ENCODE measurements around the gene PI3. TPM values are rescaled to one million over a fixed set of nuclear protein-coding genes. Genes with fewer than 3 reads are reported as not detected.

PI3 gene
- total and polyA plus RNA-seq, 2 experiments from 2014 or later = 5.7 to 28.9 TPM

- Histone ChIP-seq H3K4me3 (no peak overlapping the region), H3K36me3 (replicated peaks; ENCODE audit: insufficient read depth, low read depth) (no peaks in the 10 kb centered on the region), H4K20me1 (ENCODE audit: insufficient read depth, poor library complexity, severe bottlenecking) (no peaks in the 10 kb centered on the region), H3K27ac (no peak overlapping the region), H3K79me2 (no peaks in the 10 kb centered on the region), H3K4me2 (no peak overlapping the region), H3K27me3 (no peaks in the 10 kb centered on the region), H3K9me3 (ENCODE audit: low read depth) (no peaks in the 10 kb centered on the region), H3K4me1 (ENCODE audit: insufficient read depth) (peaks cover 12% of the 10 kb centered on the region), H2AFZ (no peak overlapping the region), H3K9me2 (replicated peaks; ENCODE audit: insufficient read depth) (no peaks in the 10 kb centered on the region)
- WGBS (ENCODE audit: low lambda C conversion rate, missing lambda C conversion rate) = 66% methylated on average over 2 of the region's 2 CpGs
- TF ChIP-seq EZH2 (IDR thresholded peaks at IDR 0.05; ENCODE audit: borderline replicate concordance) = no peak
- DNase-seq (ENCODE audit: low spot score) = no peak
Measured at GRCh38 chr20:45179166-45179565, 4.5 kb downstream of the PI3 start.

- H3K27ac ChIP-seq = no peak overlapping the region
- H2AFZ ChIP-seq = no peak overlapping the region
- TF ChIP-seq EZH2phosphoT487 (IDR thresholded peaks at IDR 0.05; ENCODE audit: low read depth, severe bottlenecking, unreplicated experiment) (no peak), CTCF (IDR thresholded peaks at IDR 0.05; ENCODE audit: poor library complexity) (no peak), EZH2 (IDR thresholded peaks at IDR 0.05; ENCODE audit: borderline replicate concordance) (no peak)
- H3K36me3 ChIP-seq (replicated peaks; ENCODE audit: insufficient read depth, low read depth) = no peaks in the 10 kb centered on the region
- no peaks in the 10 kb centered on the region for H3K27me3 ChIP-seq
- no peaks in the 10 kb centered on the region for H3K9me2 ChIP-seq (replicated peaks; ENCODE audit: insufficient read depth)
- no peak overlapping the region for H3K4me3 ChIP-seq
- whole genome bisulfite sequencing (ENCODE audit: low lambda C conversion rate, missing lambda C conversion rate) = 72% methylated on average over 2 of the region's 2 CpGs
- no peaks in the 10 kb centered on the region for H3K4me1 ChIP-seq (ENCODE audit: insufficient read depth)
- no peaks in the 10 kb centered on the region for H4K20me1 ChIP-seq (ENCODE audit: insufficient read depth, poor library complexity, severe bottlenecking)
- H3K9me3 ChIP-seq (ENCODE audit: low read depth) = no peaks in the 10 kb centered on the region
- H3K79me2 ChIP-seq = no peaks in the 10 kb centered on the region
- DNase-seq (ENCODE audit: low spot score) = no peak
- no peak overlapping the region for H3K4me2 ChIP-seq
Measured at GRCh38 chr20:45181639-45182038, 6.9 kb downstream of the PI3 start.

- TF ChIP-seq EZH2 (IDR thresholded peaks at IDR 0.05; ENCODE audit: borderline replicate concordance) (no peak), EZH2phosphoT487 (IDR thresholded peaks at IDR 0.05; ENCODE audit: low read depth, severe bottlenecking, unreplicated experiment) (no peak), CTCF (IDR thresholded peaks at IDR 0.05; ENCODE audit: poor library complexity) (no peak)
- Histone ChIP-seq H3K4me2 (no peak overlapping the region), H3K4me3 (no peak overlapping the region), H2AFZ (no peak overlapping the region), H3K9me2 (replicated peaks; ENCODE audit: insufficient read depth) (no peaks in the 10 kb centered on the region), H3K27me3 (no peaks in the 10 kb centered on the region), H3K4me1 (ENCODE audit: insufficient read depth) (no peaks in the 10 kb centered on the region), H3K27ac (no peak overlapping the region), H3K36me3 (replicated peaks; ENCODE audit: insufficient read depth, low read depth) (no peaks in the 10 kb centered on the region), H4K20me1 (ENCODE audit: insufficient read depth, poor library complexity, severe bottlenecking) (no peaks in the 10 kb centered on the region), H3K79me2 (no peaks in the 10 kb centered on the region), H3K9me3 (ENCODE audit: low read depth) (no peaks in the 10 kb centered on the region)
- no peak for DNase-seq (ENCODE audit: low spot score)
- 100% methylated on average over 2 of the region's 2 CpGs for WGBS (ENCODE audit: low lambda C conversion rate, missing lambda C conversion rate)
Measured at GRCh38 chr20:45183084-45183483, 8.4 kb downstream of the PI3 start.

- no peak for DNase-seq (ENCODE audit: low spot score)
- Histone ChIP-seq H3K27ac (no peak overlapping the region), H4K20me1 (ENCODE audit: insufficient read depth, poor library complexity, severe bottlenecking) (no peaks in the 10 kb centered on the region), H3K27me3 (no peaks in the 10 kb centered on the region), H3K79me2 (no peaks in the 10 kb centered on the region), H3K4me2 (no peak overlapping the region), H3K9me3 (ENCODE audit: low read depth) (no peaks in the 10 kb centered on the region), H2AFZ (no peak overlapping the region), H3K4me1 (ENCODE audit: insufficient read depth) (no peaks in the 10 kb centered on the region), H3K9me2 (replicated peaks; ENCODE audit: insufficient read depth) (no peaks in the 10 kb centered on the region), H3K36me3 (replicated peaks; ENCODE audit: insufficient read depth, low read depth) (no peaks in the 10 kb centered on the region), H3K4me3 (no peak overlapping the region)
- WGBS (ENCODE audit: low lambda C conversion rate, missing lambda C conversion rate) = 80% methylated on average over 2 of the region's 2 CpGs
- TF ChIP-seq EZH2 (IDR thresholded peaks at IDR 0.05; ENCODE audit: borderline replicate concordance) (no peak), EZH2phosphoT487 (IDR thresholded peaks at IDR 0.05; ENCODE audit: low read depth, severe bottlenecking, unreplicated experiment) (no peak), CTCF (IDR thresholded peaks at IDR 0.05; ENCODE audit: poor library complexity) (no peak)
Measured at GRCh38 chr20:45187693-45188092, 13.0 kb downstream of the PI3 start.
